Sigmoid colon (tissue), 7 donors: ENCODE data around the gene COX7A2. TPM values are rescaled to one million over a fixed set of nuclear protein-coding genes. Genes with fewer than 3 reads are reported as not detected.

Source experiments
- DNase-seq: peaks from one replicate; pipeline ENCODE4 v3.0.0-alpha.2; 2019
- H3K27ac ChIP-seq, 4 donors: fragments of 200-600 bp; sonication (generic); one replicate each; pipeline ENCODE4 v1.5.1; 2016 to 2019; ENCODE audit warnings: mild to moderate bottlenecking in 1 of 4
- H3K27me3 ChIP-seq, 3 donors: fragments of 200-600 bp; sonication (generic); one replicate each; pipeline ENCODE4 v1.5.1; 2019; ENCODE audit warnings: mild to moderate bottlenecking in 1 of 3
- H3K36me3 ChIP-seq, 4 donors: fragments of 200-600 bp; sonication (generic); one replicate each; pipeline ENCODE4 v1.5.1; 2016 to 2019
- H3K4me1 ChIP-seq, 4 donors: fragments of 200-600 bp; sonication (generic); one replicate each; pipeline ENCODE4 v1.5.1; 2017 to 2019
- H3K4me3 ChIP-seq, 4 donors: fragments of 200-600 bp; sonication (generic); one replicate each; pipeline ENCODE4 v1.5.1; 2017 to 2019; ENCODE audit warnings: mild to moderate bottlenecking in 2 of 4, moderate library complexity in 1 of 4
- H3K9me3 ChIP-seq, 4 donors: fragments of 200-600 bp in 3 of 4; sonication (generic) in 3 of 4; one replicate each; pipeline versions ENCODE4 v1.5.1 to v1.6.1; 2013 to 2019
- EP300 ChIP-seq, 4 donors: sonication (generic); formaldehyde crosslinking; IDR thresholded peaks; one replicate each; pipeline ENCODE4 v1.6.1; 2017; ENCODE audit warnings: antibody characterized with exemption in 4 of 4
- POLR2A ChIP-seq, 2 donors: fragments of 450-650 bp; IDR thresholded peaks; one replicate each; pipeline ENCODE4 v1.6.1; 2016; ENCODE audit warnings: antibody characterized with exemption in 2 of 2, mild to moderate bottlenecking in 2 of 2, moderate library complexity in 2 of 2
- POLR2AphosphoS5 ChIP-seq, 4 donors: sonication (generic); formaldehyde crosslinking; IDR thresholded peaks; one replicate each; pipeline ENCODE4 v1.6.1; 2017; ENCODE audit warnings: antibody characterized with exemption in 4 of 4
- WGBS, 2 donors: extraction: QIAGEN DNeasy Blood & Tissue Kit; methylation state at CpG; one replicate each; pipeline ENCODE4 v1.1.7; 2013; 5-methylcytosine and 5-hydroxymethylcytosine counted together
- intact Hi-C: fragments of 100-400 bp; cut with DNase I; formaldehyde crosslinking; loops from one replicate; pipeline ENCODE4 v1.15.1; 2023
- polyA plus RNA-seq, 3 donors: library from polyadenylated mRNA; stranded (reverse); fragments of 200-250 nt; gene quantifications; one replicate each; pipeline ENCODE4 v1.2.3, GENCODE V29; 2013
- total RNA-seq, 4 donors: library from RNA; depleted of rRNA; stranded (reverse); fragments of >200 nt; gene quantifications; one replicate each; pipeline ENCODE4 v1.1.0, GENCODE V29; 2016
- TF ChIP-seq, protein P1 (sequence below), 4 experiments: fragments of 450-650 bp in 3 of 4; fragments of 200-600 bp in 1 of 4; IDR thresholded peaks; one replicate each; pipeline ENCODE4 v1.5.1; 2016 to 2019; ENCODE audit warnings: antibody characterized with exemption in 4 of 4, mild to moderate bottlenecking in 3 of 4, moderate library complexity in 2 of 4
- donor health status: healthy with polysubstance abuse.
- donor health status: Bipolar disorder and iron deficiency.
- donor health status: healthy.

The COX7A2 gene
- total and polyA plus RNA-seq, 7 donors: 419 to 3,086 (median 948) TPM

DNA sequence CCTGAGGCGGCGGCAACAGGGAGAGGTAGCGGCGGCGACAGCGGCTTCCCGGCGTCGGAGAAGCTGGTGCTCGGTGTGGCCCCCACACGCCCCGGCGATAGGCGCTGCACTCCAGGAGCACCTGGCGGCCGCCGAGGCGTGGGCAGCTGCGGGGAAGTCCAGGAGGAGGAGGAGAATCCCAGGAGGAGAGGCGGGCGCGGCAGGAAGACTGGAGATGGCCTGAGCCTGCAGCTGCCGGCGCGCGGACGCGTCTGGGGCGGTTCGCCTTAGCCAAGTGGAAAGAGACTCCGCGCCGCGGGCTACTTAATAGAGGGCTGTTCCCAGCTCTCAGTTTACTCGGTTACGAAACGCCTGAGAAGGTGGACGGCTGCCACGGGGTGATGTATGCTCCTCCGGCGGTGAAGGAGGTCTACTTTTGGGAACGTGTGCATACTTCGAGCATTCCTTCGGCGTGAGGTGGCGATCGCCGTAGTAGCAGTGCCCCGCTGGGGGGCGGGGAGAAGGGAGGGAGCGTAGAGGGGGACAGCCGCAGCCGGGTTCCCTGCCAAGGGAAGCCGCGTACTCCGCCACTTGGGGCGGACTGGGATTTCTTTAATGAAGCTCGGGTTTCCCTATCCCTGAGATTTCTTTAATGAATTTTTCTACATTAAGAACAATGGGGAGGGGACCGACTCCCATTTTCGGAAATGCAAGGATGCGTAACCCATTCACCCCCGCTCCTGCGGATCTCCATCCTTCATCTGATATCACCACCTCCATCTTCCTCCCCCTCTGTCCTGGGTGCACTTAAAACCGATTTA is 37.6 kb downstream of the COX7A2 start, which contains the start of gene COL12A1:
Gene COL12A1, minus strand, starts transcription at position 278 of the 800 bp plus-strand sequence. CDS start 3,261 bp downstream, outside the sequence.
- H3K9me3 ChIP-seq: no peaks in the 10 kb centered on the region
- peak within 1 kb of the TSS; percentile 54 to 84 (median 66) for H3K4me3 ChIP-seq
- peaks cover 0 to 51% (median 34%) of the 10 kb centered on the region in 4 donors for H3K4me1 ChIP-seq
- intact Hi-C loops: loop anchor here (2.0 to 10.0 kb wide), 5 partner anchors 107 to 1551 kb away; partner anchors contain the start of gene SLC17A5
- 2% methylated on average over 64 of the region's 64 CpGs for WGBS, 2 donors
- H3K27ac ChIP-seq: peak within 1 kb of the TSS; percentile 80 to 97 (median 92)
- peak; percentile 99 for DNase-seq
- no peaks in the 10 kb centered on the region for H3K36me3 ChIP-seq
- no peaks in the 10 kb centered on the region for H3K27me3 ChIP-seq
- TF ChIP-seq, protein P1, sequence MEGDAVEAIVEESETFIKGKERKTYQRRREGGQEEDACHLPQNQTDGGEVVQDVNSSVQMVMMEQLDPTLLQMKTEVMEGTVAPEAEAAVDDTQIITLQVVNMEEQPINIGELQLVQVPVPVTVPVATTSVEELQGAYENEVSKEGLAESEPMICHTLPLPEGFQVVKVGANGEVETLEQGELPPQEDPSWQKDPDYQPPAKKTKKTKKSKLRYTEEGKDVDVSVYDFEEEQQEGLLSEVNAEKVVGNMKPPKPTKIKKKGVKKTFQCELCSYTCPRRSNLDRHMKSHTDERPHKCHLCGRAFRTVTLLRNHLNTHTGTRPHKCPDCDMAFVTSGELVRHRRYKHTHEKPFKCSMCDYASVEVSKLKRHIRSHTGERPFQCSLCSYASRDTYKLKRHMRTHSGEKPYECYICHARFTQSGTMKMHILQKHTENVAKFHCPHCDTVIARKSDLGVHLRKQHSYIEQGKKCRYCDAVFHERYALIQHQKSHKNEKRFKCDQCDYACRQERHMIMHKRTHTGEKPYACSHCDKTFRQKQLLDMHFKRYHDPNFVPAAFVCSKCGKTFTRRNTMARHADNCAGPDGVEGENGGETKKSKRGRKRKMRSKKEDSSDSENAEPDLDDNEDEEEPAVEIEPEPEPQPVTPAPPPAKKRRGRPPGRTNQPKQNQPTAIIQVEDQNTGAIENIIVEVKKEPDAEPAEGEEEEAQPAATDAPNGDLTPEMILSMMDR (IDR thresholded peaks at IDR 0.05): peak in 1 of 4 experiments; percentile 10
- TF ChIP-seq EP300 (IDR thresholded peaks at IDR 0.05) (peak in 1 of 4 donors; percentile 34), POLR2AphosphoS5 (IDR thresholded peaks at IDR 0.05) (peak; percentile 77 to 90 (median 82)), POLR2A (IDR thresholded peaks at IDR 0.05) (peak; percentile 49 to 54)

DNA sequence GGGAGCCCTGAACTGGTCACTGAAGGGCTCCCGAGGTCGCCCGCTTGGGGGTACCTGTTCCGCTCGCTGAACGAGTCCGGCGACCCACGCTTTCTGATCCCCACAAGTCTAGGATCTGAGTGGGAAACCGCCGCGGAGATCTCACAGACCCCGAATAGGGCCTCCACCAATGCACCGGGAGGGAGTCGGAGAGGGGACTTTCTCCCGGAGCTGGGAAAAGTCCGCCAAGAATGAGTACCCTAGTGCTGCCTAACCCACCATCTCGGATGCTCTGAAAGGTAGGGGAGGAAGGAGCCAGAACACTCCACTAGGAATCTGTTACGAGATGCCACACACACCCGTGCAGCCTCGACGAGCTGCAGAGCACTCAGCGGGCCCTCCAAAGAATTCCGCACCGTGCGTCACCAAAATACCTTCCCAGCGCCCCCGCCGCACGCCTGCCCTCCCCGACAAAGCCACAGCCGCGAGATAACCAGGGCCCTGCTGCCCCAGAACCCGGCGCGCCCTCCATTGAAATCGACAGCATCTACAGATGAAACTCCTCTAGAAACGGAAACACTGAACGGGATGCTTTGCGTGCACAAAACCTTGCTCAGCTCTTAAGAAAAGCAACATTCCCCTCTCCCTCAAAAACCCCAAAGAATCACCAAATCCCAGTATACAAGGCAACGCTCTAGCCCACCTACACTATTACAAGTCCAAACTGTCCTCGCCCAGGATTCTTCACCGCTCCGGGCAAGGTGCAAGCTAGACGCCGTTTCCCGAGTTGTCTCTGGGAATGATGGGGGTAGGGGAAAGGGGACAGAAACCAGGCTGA is 38.4 kb downstream of the COX7A2 start:
- peaks cover 0 to 57% (median 36%) of the 10 kb centered on the region in 4 donors for H3K4me1 ChIP-seq
- H3K27me3 ChIP-seq: no peaks in the 10 kb centered on the region
- peak; percentile 88 for DNase-seq
- WGBS, 2 donors: 2 to 7% methylated on average over 47 of the region's 47 CpGs
- no peaks in the 10 kb centered on the region for H3K9me3 ChIP-seq
- H3K4me3 ChIP-seq: peak overlapping the region; percentile 54 to 84 (median 66)
- intact Hi-C loops: loop anchor here (2.0 to 10.0 kb wide), 6 partner anchors 328 to 1550 kb away; partner anchors contain the start of gene SLC17A5
- no peaks in the 10 kb centered on the region for H3K36me3 ChIP-seq
- peak overlapping the region; percentile 80 to 97 (median 92) for H3K27ac ChIP-seq
- no peak for TF ChIP-seq EP300 (IDR thresholded peaks at IDR 0.05)
- TF ChIP-seq POLR2AphosphoS5 (IDR thresholded peaks at IDR 0.05): peak in 3 of 4 donors; percentile 39 to 71 (median 69)
- peak in 1 of 2 donors; percentile 40 for TF ChIP-seq POLR2A (IDR thresholded peaks at IDR 0.05)

DNA sequence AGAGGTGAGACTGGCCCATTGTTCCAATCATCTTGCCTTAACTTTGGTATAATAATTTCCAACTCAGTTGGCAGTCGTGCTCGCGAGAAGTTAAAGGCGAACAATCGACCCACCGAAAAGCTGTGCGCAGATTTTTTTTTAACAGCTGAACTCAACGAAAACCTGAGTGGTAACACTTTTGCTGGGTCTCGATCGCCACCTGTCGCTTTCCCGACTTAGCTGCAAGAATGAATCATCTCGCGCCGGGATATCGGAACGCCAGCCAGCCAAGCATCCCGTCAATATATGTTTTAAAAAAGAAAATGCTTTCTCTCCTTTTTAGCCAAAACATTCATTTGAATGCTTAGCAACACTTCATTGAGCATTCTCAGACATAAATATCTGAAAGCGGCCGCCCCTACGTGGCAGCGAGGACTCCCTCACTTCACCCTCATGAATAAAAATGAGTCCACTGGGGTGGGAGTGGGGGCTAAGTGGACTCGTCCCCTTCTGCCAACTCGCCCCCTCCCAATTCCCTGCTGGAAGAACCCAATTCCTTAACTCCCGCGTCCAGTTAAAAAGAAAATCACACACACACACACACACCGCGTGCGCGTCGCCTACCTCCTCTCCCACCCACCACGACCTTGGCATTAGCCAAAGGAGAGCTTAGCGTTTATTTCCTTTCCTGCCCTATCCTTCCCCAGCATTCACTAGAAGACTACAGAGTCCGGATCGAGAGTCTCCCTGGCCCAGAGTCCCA is 39.2 kb downstream of the COX7A2 start:
- Histone ChIP-seq H3K9me3 (no peaks in the 10 kb centered on the region), H3K4me1 (peaks cover 0 to 65% (median 39%) of the 10 kb centered on the region in 4 donors), H3K36me3 (no peaks in the 10 kb centered on the region), H3K27me3 (no peaks in the 10 kb centered on the region), H3K27ac (peak overlapping the region; percentile 80 to 97 (median 92)), H3K4me3 (peak overlapping the region; percentile 54 to 84 (median 66))
- DNase-seq: peak; percentile 93
- intact Hi-C loops: loop anchor here (2.0 to 10.0 kb wide), 6 partner anchors 327 to 1550 kb away; partner anchors contain the start of gene SLC17A5
- WGBS, 2 donors: 4 to 7% methylated on average over 35 of the region's 35 CpGs
- TF ChIP-seq POLR2A (IDR thresholded peaks at IDR 0.05): no peak
- TF ChIP-seq, protein P1 (IDR thresholded peaks at IDR 0.05): peak; percentile 55 to 72 (median 68)
- peak in 3 of 4 donors; percentile 4 to 29 (median 11) for TF ChIP-seq POLR2AphosphoS5 (IDR thresholded peaks at IDR 0.05)
- no peak for TF ChIP-seq EP300 (IDR thresholded peaks at IDR 0.05)

DNA sequence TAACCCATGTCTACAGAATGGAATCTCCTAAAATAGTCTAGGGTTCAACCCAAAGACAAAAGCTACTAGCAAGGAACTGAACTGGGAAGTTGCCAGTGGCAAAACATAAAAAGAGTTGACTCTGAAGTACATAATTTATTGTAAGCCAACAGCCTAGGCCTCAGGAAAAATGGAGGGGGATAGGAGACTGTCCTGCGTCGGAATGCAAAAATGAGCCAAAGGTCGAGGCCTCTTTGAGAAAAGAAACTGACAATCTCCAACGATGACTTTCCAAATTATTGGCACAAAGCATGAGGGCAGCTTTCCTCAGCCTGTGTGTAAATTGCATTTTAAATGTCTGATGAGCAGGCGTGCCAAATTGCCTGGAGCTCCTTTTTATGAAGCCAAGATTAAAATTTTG is 39.9 kb downstream of the COX7A2 start:
- intact Hi-C loops: loop anchor here (2.0 to 10.0 kb wide), 6 partner anchors 326 to 1549 kb away; partner anchors contain the start of gene SLC17A5
- Histone ChIP-seq H3K9me3 (no peaks in the 10 kb centered on the region), H3K27me3 (no peaks in the 10 kb centered on the region), H3K4me1 (peaks cover 0 to 67% (median 38%) of the 10 kb centered on the region in 4 donors), H3K27ac (peak overlapping the region; percentile 80 to 97 (median 92)), H3K36me3 (no peaks in the 10 kb centered on the region), H3K4me3 (peak overlapping the region; percentile 54 to 84 (median 66))
- TF ChIP-seq POLR2AphosphoS5 (IDR thresholded peaks at IDR 0.05) (no peak), POLR2A (IDR thresholded peaks at IDR 0.05) (no peak), EP300 (IDR thresholded peaks at IDR 0.05) (no peak)
- TF ChIP-seq, protein P1 (IDR thresholded peaks at IDR 0.05): no peak
- WGBS, 2 donors: 18 to 40% methylated on average over 5 of the region's 5 CpGs
- DNase-seq: no peak
